CD4-positive, alpha-beta memory T cell (primary cell): ENCODE measurements around the gene LRP1. TPM values are rescaled to one million over a fixed set of nuclear protein-coding genes. Genes with fewer than 3 reads are reported as not detected.
A peak's percentile ranks its signal among the peaks of the same experiment; 100 is the strongest.

Experiments
- CTCF ChIA-PET: fragments of 350-600 bp; sonication (Branson Sonifier 250); formaldehyde crosslinking; loops from one replicate; lab custom pipeline; 2021; ENCODE audit warnings: inconsistent platforms; ENCODE audit not compliant: partially characterized antibody; lab: Charles Lee
- POLR2A ChIA-PET: fragments of 350-600 bp; sonication (Branson Sonifier 250); formaldehyde crosslinking; loops from one replicate; lab custom pipeline; 2021; ENCODE audit not compliant: partially characterized antibody; lab: Charles Lee
- DNase-seq, 5 donors: peaks; one replicate each; pipeline versions ENCODE4 v3.0.0 to v3.0.0-alpha.2; 2020 to 2022; ENCODE audit warnings: mixed read lengths in 1 of 5
- H3K27ac ChIP-seq: one replicate; pipeline ENCODE4 v1.7.0; 2013; ENCODE audit warnings: low read depth, low read length
- H3K27me3 ChIP-seq: 2 replicates; pipeline ENCODE4 v1.7.0; 2013; ENCODE audit warnings: mild to moderate bottlenecking, low read length, moderate library complexity; ENCODE audit not compliant: insufficient read depth
- H3K36me3 ChIP-seq: 2 replicates; pipeline ENCODE4 v1.7.0; 2013; ENCODE audit warnings: mild to moderate bottlenecking, low read length, moderate library complexity; ENCODE audit not compliant: insufficient read depth
- H3K4me1 ChIP-seq: 2 replicates; pipeline ENCODE4 v1.7.0; 2013; ENCODE audit warnings: mild to moderate bottlenecking, low read length, moderate library complexity; ENCODE audit not compliant: insufficient read depth
- H3K4me3 ChIP-seq, 2 donors: one replicate each; pipeline ENCODE4 v1.7.0; 2013; ENCODE audit warnings: low read length in 2 of 2, mild to moderate bottlenecking in 1 of 2
- H3K9me3 ChIP-seq, 2 donors: one replicate each; pipeline ENCODE4 v1.7.0; 2013; ENCODE audit warnings: low read length in 2 of 2, control low read depth in 1 of 2; ENCODE audit not compliant: control insufficient read depth in 1 of 2
- H3K27ac Mint-ChIP-seq, 7 donors: one replicate each; pipeline ENCODE4 v1.8.0; 2020 to 2021; ENCODE audit warnings: mixed read lengths in 7 of 7, mild to moderate bottlenecking in 6 of 7, inconsistent platforms in 3 of 7, moderate library complexity in 3 of 7
- H3K27me3 Mint-ChIP-seq, 2 donors: one replicate each; pipeline ENCODE4 v1.8.0; 2020 to 2021; ENCODE audit warnings: mixed read lengths in 2 of 2
- H3K36me3 Mint-ChIP-seq, 2 donors: one replicate each; pipeline ENCODE4 v1.8.0; 2020 to 2021; ENCODE audit warnings: mixed read lengths in 2 of 2, inconsistent platforms in 1 of 2, mild to moderate bottlenecking in 1 of 2
- H3K4me1 Mint-ChIP-seq, 4 donors: one replicate each; pipeline ENCODE4 v1.8.0; 2020 to 2021; ENCODE audit warnings: mixed read lengths in 4 of 4, mild to moderate bottlenecking in 1 of 4
- H3K4me3 Mint-ChIP-seq, 8 donors: one replicate each; pipeline ENCODE4 v1.8.0; 2020 to 2021; ENCODE audit warnings: mixed read lengths in 8 of 8, mild to moderate bottlenecking in 7 of 8, moderate library complexity in 6 of 8, inconsistent platforms in 3 of 8
- H3K9me3 Mint-ChIP-seq, 8 donors: one replicate each; pipeline ENCODE4 v1.8.0; 2020 to 2021; ENCODE audit warnings: mixed read lengths in 8 of 8, mild to moderate bottlenecking in 5 of 8, inconsistent platforms in 3 of 8, moderate library complexity in 1 of 8
- intact Hi-C: fragments of 100-400 bp; cut with micrococcal nuclease; formaldehyde crosslinking; loops from one replicate; pipeline ENCODE4 v1.15.1; 2023
- polyA plus RNA-seq, 2 donors: library from polyadenylated mRNA; unstranded; fragments of 300-500 nt; fragmentation: Illumina TruSeq; gene quantifications; one replicate each; pipeline ENCODE4 v1.2.3, GENCODE V29; 2021
- total RNA-seq, 2 experiments: library from RNA; stranded (reverse); gene quantifications; one replicate each; pipeline ENCODE4 v1.2.3, GENCODE V29; 2021

The LRP1 gene
- total and polyA plus RNA-seq, 4 experiments from 2014 or later = 0.38 to 11.6 (median 9.7) TPM; not detected in 1

GRCh38 chr12:57183939-57184725, 55.8 kb downstream of the LRP1 start:
- H3K4me1 Mint-ChIP-seq = peaks cover 2 to 7% (median 5%) of the 10 kb centered on the region in 4 donors
- Histone ChIP-seq H3K36me3 (no peaks in the 10 kb centered on the region), H3K4me1 (no peaks in the 10 kb centered on the region), H3K9me3 (no peaks in the 10 kb centered on the region), H3K27me3 (no peaks in the 10 kb centered on the region), H3K27ac (no peak overlapping the region), H3K4me3 (no peak overlapping the region)
- intact Hi-C loops = loop anchor here (1.0 to 5.0 kb wide), 4 partner anchors 60 to 427 kb away; partner anchors contain the start of gene ZBTB39
- no peaks in the 10 kb centered on the region for H3K9me3 Mint-ChIP-seq
- POLR2A ChIA-PET = interaction anchor here (1.0 to 2.2 kb wide), 2 partner anchors 60 to 115 kb away, joined by 4 to 11 read pairs; no protein-coding TSS in a partner anchor
- peaks cover 0 to 2% of the 10 kb centered on the region in 2 donors for H3K27me3 Mint-ChIP-seq
- no peaks in the 10 kb centered on the region for H3K36me3 Mint-ChIP-seq
- H3K27ac Mint-ChIP-seq = no peak overlapping the region
- no peak overlapping the region for H3K4me3 Mint-ChIP-seq
- CTCF ChIA-PET = interaction anchor here (0.8 to 11.8 kb wide), 6 partner anchors 13 to 122 kb away, joined by 3 to 207 read pairs (median 10); partner anchors contain the start of genes LRP1 and STAT6
- peak in 1 of 5 donors; percentile 9 for DNase-seq

- ChIA-PET POLR2A (no interaction called here), CTCF (interaction anchor here (1.7 to 11.8 kb wide), 3 partner anchors 10 to 60 kb away, joined by 5 to 207 read pairs (median 49); partner anchors contain the start of gene LRP1)
- peaks cover 2 to 7% (median 5%) of the 10 kb centered on the region in 4 donors for H3K4me1 Mint-ChIP-seq
- H3K27ac Mint-ChIP-seq = no peak overlapping the region
- no peaks in the 10 kb centered on the region for H3K9me3 Mint-ChIP-seq
- DNase-seq = peak in 1 of 5 donors; percentile 5
- H3K4me1 ChIP-seq = no peaks in the 10 kb centered on the region
- no peaks in the 10 kb centered on the region for H3K36me3 Mint-ChIP-seq
- H3K9me3 ChIP-seq = no peaks in the 10 kb centered on the region
- no peak overlapping the region for H3K4me3 ChIP-seq
- no peak overlapping the region for H3K27ac ChIP-seq
- H3K27me3 ChIP-seq = no peaks in the 10 kb centered on the region
- peaks cover 0 to 2% of the 10 kb centered on the region in 2 donors for H3K27me3 Mint-ChIP-seq
- H3K36me3 ChIP-seq = no peaks in the 10 kb centered on the region
- intact Hi-C loops = no loop called here
- H3K4me3 Mint-ChIP-seq = no peak overlapping the region
Measured at GRCh38 chr12:57185403-57185802, 57.1 kb downstream of the LRP1 start.

DNA sequence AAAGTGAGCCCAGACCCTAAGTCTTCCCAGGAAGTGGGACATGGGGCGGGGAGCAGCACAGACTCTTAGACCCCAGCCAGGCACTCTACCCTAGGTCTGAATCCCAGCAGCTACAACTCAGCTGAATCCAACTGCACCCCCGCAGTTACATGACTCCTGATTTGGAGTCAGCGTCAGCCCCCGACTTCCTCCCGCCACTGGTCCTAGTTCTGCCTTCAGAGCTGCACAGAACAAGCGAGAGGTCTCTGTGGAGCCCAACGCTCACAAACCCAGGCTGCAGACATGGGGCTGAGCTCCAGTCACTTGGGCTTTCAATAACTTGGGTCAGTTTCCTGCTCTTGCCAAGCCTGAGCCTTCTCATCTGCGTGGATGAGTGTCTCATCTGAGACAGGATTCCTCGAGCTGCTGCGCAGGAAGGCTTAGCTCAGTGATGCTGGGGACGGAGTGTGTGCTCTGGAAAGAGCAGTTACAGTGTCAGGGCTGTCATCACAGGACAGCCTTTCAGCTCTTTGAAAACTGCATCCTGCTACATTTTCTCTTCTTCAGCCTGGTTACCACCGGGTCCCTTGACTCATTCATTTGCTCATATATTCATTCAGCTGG, 57.7 kb downstream of the LRP1 start:
- Mint-ChIP-seq H3K9me3 (no peaks in the 10 kb centered on the region), H3K4me1 (peaks cover 2 to 7% (median 5%) of the 10 kb centered on the region in 4 donors), H3K27me3 (peaks cover 0 to 2% of the 10 kb centered on the region in 2 donors), H3K4me3 (no peak overlapping the region), H3K36me3 (no peaks in the 10 kb centered on the region), H3K27ac (no peak overlapping the region)
- Histone ChIP-seq H3K27ac (no peak overlapping the region), H3K36me3 (no peaks in the 10 kb centered on the region), H3K4me3 (no peak overlapping the region), H3K9me3 (no peaks in the 10 kb centered on the region), H3K27me3 (no peaks in the 10 kb centered on the region), H3K4me1 (no peaks in the 10 kb centered on the region)
- intact Hi-C loops = no loop called here
- POLR2A ChIA-PET = no interaction called here
- DNase-seq = peak in 1 of 5 donors; percentile 27
- CTCF ChIA-PET = interaction anchor here (1.0 to 11.8 kb wide), 4 partner anchors 10 to 61 kb away, joined by 3 to 207 read pairs (median 27); partner anchors contain the start of gene LRP1

DNA sequence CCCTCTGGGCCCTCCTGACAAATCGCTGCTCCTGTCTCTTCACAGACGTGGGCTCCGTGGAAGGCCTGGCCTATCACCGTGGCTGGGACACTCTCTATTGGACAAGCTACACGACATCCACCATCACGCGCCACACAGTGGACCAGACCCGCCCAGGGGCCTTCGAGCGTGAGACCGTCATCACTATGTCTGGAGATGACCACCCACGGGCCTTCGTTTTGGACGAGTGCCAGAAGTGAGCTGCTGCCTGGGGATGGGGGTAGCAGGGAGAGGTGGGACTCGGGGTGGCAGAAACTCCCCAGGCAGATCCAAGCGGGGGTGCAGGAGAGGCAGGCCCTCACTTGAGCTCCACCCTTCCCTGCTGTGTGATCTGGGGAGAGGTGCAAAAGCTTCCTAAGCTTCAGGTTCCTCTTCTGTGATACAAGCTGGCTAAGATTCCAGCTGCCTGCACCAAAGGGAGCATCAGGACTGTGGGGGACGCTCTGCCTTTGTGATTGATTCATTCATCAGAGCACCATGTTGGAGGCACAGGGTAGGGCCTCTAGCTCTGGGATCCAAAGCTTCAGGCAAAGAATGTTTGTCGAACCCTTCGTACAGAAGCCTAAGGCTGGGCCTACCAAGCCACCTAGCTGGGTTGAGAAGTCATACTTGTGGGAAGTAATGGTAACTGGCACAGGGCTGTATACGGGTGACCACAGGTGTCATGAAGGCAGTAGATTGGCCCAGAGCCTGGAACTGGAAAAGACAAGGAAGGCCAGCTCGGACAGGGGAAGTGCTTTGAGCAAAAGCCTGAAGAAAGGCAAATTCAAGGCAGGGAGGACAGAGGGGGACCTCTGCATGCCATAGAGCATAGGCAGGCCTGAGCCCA, 59.2 kb downstream of the LRP1 start:
- no peaks in the 10 kb centered on the region for H3K9me3 ChIP-seq
- H3K27me3 Mint-ChIP-seq = peaks cover 0 to 2% of the 10 kb centered on the region in 2 donors
- ChIA-PET CTCF (interaction anchor here (1.7 to 11.8 kb wide), 3 partner anchors 12 to 62 kb away, joined by 5 to 207 read pairs (median 49); partner anchors contain the start of gene LRP1), POLR2A (no interaction called here)
- H3K27ac Mint-ChIP-seq = no peak overlapping the region
- H3K4me1 Mint-ChIP-seq = peaks cover 3 to 7% (median 5%) of the 10 kb centered on the region in 4 donors
- H3K4me1 ChIP-seq = no peaks in the 10 kb centered on the region
- H3K9me3 Mint-ChIP-seq = no peaks in the 10 kb centered on the region
- DNase-seq = peak in 1 of 5 donors; percentile 22
- no peaks in the 10 kb centered on the region for H3K36me3 Mint-ChIP-seq
- H3K4me3 Mint-ChIP-seq = no peak overlapping the region
- no peak overlapping the region for H3K4me3 ChIP-seq
- no peak overlapping the region for H3K27ac ChIP-seq
- intact Hi-C loops = no loop called here
- no peaks in the 10 kb centered on the region for H3K27me3 ChIP-seq
- no peaks in the 10 kb centered on the region for H3K36me3 ChIP-seq

GRCh38 chr12:57188090-57188425, 59.8 kb downstream of the LRP1 start:
- no peaks in the 10 kb centered on the region for H3K36me3 Mint-ChIP-seq
- DNase-seq = peak in 1 of 5 donors; percentile 3
- POLR2A ChIA-PET = no interaction called here
- no peaks in the 10 kb centered on the region for H3K9me3 Mint-ChIP-seq
- H3K4me1 ChIP-seq = no peaks in the 10 kb centered on the region
- H3K27ac Mint-ChIP-seq = no peak overlapping the region
- H3K27ac ChIP-seq = no peak overlapping the region
- no peak overlapping the region for H3K4me3 Mint-ChIP-seq
- H3K9me3 ChIP-seq = no peaks in the 10 kb centered on the region
- peaks cover 0 to under 1% of the 10 kb centered on the region in 2 donors for H3K27me3 Mint-ChIP-seq
- no peaks in the 10 kb centered on the region for H3K27me3 ChIP-seq
- CTCF ChIA-PET = interaction anchor here (7.3 to 11.8 kb wide), 2 partner anchors 16 to 63 kb away, joined by 49 to 207 read pairs; partner anchors contain the start of gene LRP1
- H3K4me1 Mint-ChIP-seq = peaks cover under 1 to 2% (median 1%) of the 10 kb centered on the region in 4 donors
- no peaks in the 10 kb centered on the region for H3K36me3 ChIP-seq
- intact Hi-C loops = no loop called here
- H3K4me3 ChIP-seq = no peak overlapping the region

DNA sequence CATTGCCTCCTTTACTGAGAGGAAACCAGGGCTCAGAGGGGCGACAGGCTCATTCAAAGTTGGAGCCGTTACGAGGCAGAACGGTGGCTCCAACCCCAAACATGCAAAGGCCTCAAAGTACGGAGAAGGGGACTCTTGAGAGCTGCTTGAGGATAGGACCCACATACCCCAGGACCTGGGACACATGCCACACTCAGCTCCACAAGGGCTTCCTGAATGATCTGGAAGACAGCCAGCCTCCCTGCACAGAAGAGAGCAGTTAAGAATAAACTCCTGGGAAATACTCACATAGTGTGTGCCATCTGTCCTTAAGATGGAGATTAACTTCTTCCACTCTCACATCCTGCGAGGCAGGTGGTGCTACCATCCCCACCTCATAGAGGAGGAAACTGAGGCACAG, 61.8 kb downstream of the LRP1 start:
- Histone ChIP-seq H3K4me3 (no peak overlapping the region), H3K9me3 (no peaks in the 10 kb centered on the region), H3K27me3 (no peaks in the 10 kb centered on the region), H3K4me1 (no peaks in the 10 kb centered on the region), H3K27ac (no peak overlapping the region), H3K36me3 (no peaks in the 10 kb centered on the region)
- H3K27me3 Mint-ChIP-seq = no peaks in the 10 kb centered on the region
- no peaks in the 10 kb centered on the region for H3K36me3 Mint-ChIP-seq
- no peak overlapping the region for H3K27ac Mint-ChIP-seq
- POLR2A ChIA-PET = no interaction called here
- intact Hi-C loops = no loop called here
- peaks cover 0 to 1% (median 0%) of the 10 kb centered on the region in 4 donors for H3K4me1 Mint-ChIP-seq
- no peaks in the 10 kb centered on the region for H3K9me3 Mint-ChIP-seq
- no peak overlapping the region for H3K4me3 Mint-ChIP-seq
- peak in 1 of 5 donors; percentile 1 for DNase-seq
- CTCF ChIA-PET = no interaction called here
